Loucy (cell line): Measurements from ENCODE around the gene PPARGC1A.

Experiments
- H2AFZ ChIP-seq: fragments of 200-600 bp; sonication (generic); 2 replicates; pipeline ENCODE4 v1.6.0; 2016; ENCODE audit warnings: antibody characterized with exemption, mild to moderate bottlenecking, low read length, moderate library complexity
- H3F3A ChIP-seq: fragments of 200-600 bp; 2 replicates; pipeline ENCODE4 v1.6.0; 2016; ENCODE audit warnings: antibody characterized with exemption, low read depth, mild to moderate bottlenecking
- H3K27me3 ChIP-seq: fragments of 200-600 bp; sonication (generic); 2 replicates; pipeline ENCODE4 v1.6.1; 2014; ENCODE audit warnings: low read length, mild to moderate bottlenecking; ENCODE audit not compliant: insufficient read depth, poor library complexity, severe bottlenecking
- H3K36me3 ChIP-seq: fragments of 200-600 bp; sonication (generic); 2 replicates; pipeline ENCODE4 v1.6.1; 2016; ENCODE audit warnings: low read length; ENCODE audit not compliant: insufficient read depth
- H3K4me1 ChIP-seq: fragments of 200-600 bp; sonication (generic); 2 replicates; pipeline ENCODE4 v1.5.1; 2014; ENCODE audit warnings: low read length, mild to moderate bottlenecking; ENCODE audit not compliant: insufficient read depth, poor library complexity, severe bottlenecking
- H3K4me2 ChIP-seq: fragments of 200-600 bp; sonication (generic); 2 replicates; pipeline ENCODE4 v1.6.0; 2014; ENCODE audit warnings: antibody characterized with exemption, low read length, low read depth, mild to moderate bottlenecking; ENCODE audit not compliant: poor library complexity, severe bottlenecking
- H3K4me3 ChIP-seq: fragments of 200-600 bp; sonication (generic); 2 replicates; pipeline ENCODE4 v1.5.1; 2014; ENCODE audit warnings: low read length, mild to moderate bottlenecking, mixed read lengths; ENCODE audit not compliant: poor library complexity, severe bottlenecking
- H3K79me2 ChIP-seq: fragments of 200-600 bp; sonication (generic); 2 replicates; pipeline ENCODE4 v1.6.1; 2014; ENCODE audit warnings: low read length; ENCODE audit not compliant: insufficient read depth
- H3K9ac ChIP-seq: fragments of 200-600 bp; sonication (generic); 2 replicates; pipeline ENCODE4 v1.6.0; 2014; ENCODE audit warnings: mild to moderate bottlenecking, low read depth, low read length, moderate library complexity; ENCODE audit not compliant: poor library complexity, severe bottlenecking
- H3K9me2 ChIP-seq: fragments of 200-600 bp; sonication (generic); replicated peaks from 2 replicates; pipeline ENCODE4 v1.6.1; 2016; ENCODE audit warnings: low read depth, low read length, mixed read lengths
- H3K9me3 ChIP-seq: fragments of 200-600 bp; sonication (generic); 2 replicates; pipeline ENCODE4 v1.6.1; 2014; ENCODE audit warnings: mild to moderate bottlenecking, antibody characterized with exemption, low read length, low read depth; ENCODE audit not compliant: insufficient read depth
- H4K20me1 ChIP-seq: fragments of 200-600 bp; sonication (generic); 2 replicates; pipeline ENCODE4 v1.6.0; 2014; ENCODE audit warnings: antibody characterized with exemption, low read length, mild to moderate bottlenecking; ENCODE audit not compliant: insufficient read depth, poor library complexity, severe bottlenecking
- EZH2phosphoT487 ChIP-seq: fragments of 200-600 bp; IDR thresholded peaks from 2 replicates; pipeline ENCODE4 v1.6.1; 2018; ENCODE audit warnings: antibody characterized with exemption, mild to moderate bottlenecking, moderate library complexity, borderline replicate concordance
- TF ChIP-seq, protein P1 (sequence below): fragments of 200-600 bp; sonication (generic); conservative IDR thresholded peaks from 2 replicates; pipeline ENCODE4 v1.5.1; 2014; ENCODE audit warnings: mild to moderate bottlenecking, antibody characterized with exemption, low read length

The PPARGC1A gene

DNA sequence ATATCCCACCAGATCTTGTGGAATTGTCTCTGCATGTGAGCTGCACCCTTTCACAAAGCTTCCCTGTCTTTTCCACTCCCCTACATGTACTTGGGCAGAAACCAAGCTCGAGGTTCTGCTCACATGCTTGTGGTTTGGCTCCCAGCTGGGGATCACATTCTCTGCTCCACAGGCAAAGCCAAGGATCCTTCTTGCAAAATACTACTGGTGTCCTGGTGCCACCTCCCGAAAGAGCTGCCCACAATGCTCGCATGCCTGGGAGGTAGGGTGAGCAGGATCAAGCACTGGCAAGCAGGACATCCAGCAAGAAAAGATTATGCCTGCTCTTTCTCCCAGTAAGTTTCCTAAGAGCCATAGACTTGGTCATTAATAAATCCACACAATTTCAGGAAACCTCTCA, 45.1 kb upstream of the PPARGC1A start:
- no peak overlapping the region for H3K4me2 ChIP-seq

DNA sequence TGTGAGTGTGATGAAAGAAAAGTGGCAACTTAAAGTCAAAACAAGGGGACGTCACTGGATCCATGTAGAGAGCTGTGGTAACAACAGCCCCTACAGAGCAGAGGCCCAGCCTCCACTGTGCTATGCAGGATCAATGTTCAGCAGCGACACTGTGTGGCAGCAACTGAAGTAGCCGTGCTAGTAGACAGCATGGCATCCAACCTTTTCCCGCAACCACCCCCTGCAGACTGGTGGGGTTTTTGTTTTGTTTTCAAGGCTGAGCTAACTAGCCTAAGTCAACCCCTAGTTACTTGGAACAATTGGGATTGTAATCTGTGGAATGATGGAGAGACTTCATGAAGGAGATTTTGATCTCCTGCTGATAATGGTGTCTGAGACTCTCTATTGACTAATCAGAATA, 44.4 kb upstream of the PPARGC1A start:
- Histone ChIP-seq H3K4me3 (no peak overlapping the region), H3K9me2 (no peaks in the 10 kb centered on the region), H3F3A (no peaks in the 10 kb centered on the region), H3K4me1 (no peaks in the 10 kb centered on the region), H3K9me3 (no peaks in the 10 kb centered on the region; the same call in 1 of the 2 replicates), H3K27me3 (no peaks in the 10 kb centered on the region), H3K36me3 (no peaks in the 10 kb centered on the region), H3K79me2 (no peaks in the 10 kb centered on the region), H3K4me2 (no peak overlapping the region), H4K20me1 (no peaks in the 10 kb centered on the region), H2AFZ (no peak overlapping the region), H3K9ac (no peak overlapping the region)
- TF ChIP-seq, protein P1, sequence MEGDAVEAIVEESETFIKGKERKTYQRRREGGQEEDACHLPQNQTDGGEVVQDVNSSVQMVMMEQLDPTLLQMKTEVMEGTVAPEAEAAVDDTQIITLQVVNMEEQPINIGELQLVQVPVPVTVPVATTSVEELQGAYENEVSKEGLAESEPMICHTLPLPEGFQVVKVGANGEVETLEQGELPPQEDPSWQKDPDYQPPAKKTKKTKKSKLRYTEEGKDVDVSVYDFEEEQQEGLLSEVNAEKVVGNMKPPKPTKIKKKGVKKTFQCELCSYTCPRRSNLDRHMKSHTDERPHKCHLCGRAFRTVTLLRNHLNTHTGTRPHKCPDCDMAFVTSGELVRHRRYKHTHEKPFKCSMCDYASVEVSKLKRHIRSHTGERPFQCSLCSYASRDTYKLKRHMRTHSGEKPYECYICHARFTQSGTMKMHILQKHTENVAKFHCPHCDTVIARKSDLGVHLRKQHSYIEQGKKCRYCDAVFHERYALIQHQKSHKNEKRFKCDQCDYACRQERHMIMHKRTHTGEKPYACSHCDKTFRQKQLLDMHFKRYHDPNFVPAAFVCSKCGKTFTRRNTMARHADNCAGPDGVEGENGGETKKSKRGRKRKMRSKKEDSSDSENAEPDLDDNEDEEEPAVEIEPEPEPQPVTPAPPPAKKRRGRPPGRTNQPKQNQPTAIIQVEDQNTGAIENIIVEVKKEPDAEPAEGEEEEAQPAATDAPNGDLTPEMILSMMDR: no peak
- TF ChIP-seq EZH2phosphoT487: no peak

More for the DNA sequence above, 45.1 kb upstream of the PPARGC1A start:
- H2AFZ ChIP-seq: no peak overlapping the region
- H3F3A ChIP-seq: no peaks in the 10 kb centered on the region
- H3K9me3 ChIP-seq: no peaks in the 10 kb centered on the region; the same call in 1 of the 2 replicates
- H3K4me3 ChIP-seq: no peak overlapping the region
- H3K9ac ChIP-seq: no peak overlapping the region
- H3K4me1 ChIP-seq: no peaks in the 10 kb centered on the region
- no peaks in the 10 kb centered on the region for H3K79me2 ChIP-seq
- H3K36me3 ChIP-seq: no peaks in the 10 kb centered on the region
- H3K9me2 ChIP-seq: no peaks in the 10 kb centered on the region
- no peaks in the 10 kb centered on the region for H3K27me3 ChIP-seq
- no peaks in the 10 kb centered on the region for H4K20me1 ChIP-seq
- TF ChIP-seq EZH2phosphoT487: no peak
- TF ChIP-seq, protein P1: no peak

DNA sequence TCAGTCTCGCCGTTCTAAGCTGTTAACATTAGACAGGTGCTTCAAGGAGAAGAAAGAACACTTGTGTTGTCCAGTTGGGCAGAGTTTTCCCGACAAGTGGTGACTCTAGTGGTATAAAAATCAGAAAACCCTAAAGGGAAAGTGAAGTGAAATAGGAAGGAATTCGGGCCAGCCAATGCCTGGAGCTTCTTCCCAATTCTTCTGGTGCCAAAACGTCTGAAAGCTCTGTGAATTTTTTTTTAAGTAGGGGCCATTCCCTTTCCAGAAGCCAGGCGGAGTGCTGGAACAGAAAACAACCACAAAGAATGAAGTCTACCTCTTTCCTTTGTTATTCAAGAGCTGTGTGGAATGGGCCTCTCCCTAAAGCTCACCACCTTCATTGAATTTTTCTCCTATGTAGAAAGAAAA, 43.1 kb upstream of the PPARGC1A start:
- Histone ChIP-seq H3K4me3 (no peak overlapping the region), H3K9me2 (no peaks in the 10 kb centered on the region), H3K4me1 (no peaks in the 10 kb centered on the region), H3K4me2 (no peak overlapping the region), H3K9me3 (no peaks in the 10 kb centered on the region; the same call in 1 of the 2 replicates), H4K20me1 (no peaks in the 10 kb centered on the region), H3K9ac (no peak overlapping the region), H3K79me2 (no peaks in the 10 kb centered on the region), H2AFZ (no peak overlapping the region), H3K27me3 (no peaks in the 10 kb centered on the region), H3K36me3 (no peaks in the 10 kb centered on the region), H3F3A (no peaks in the 10 kb centered on the region)
- TF ChIP-seq EZH2phosphoT487: no peak
- TF ChIP-seq, protein P1: no peak
